ENCODE measurements around the gene FAM171A2. TPM values are rescaled to one million over a fixed set of nuclear protein-coding genes. Genes with fewer than 3 reads are reported as not detected.

The FAM171A2 gene
- total RNA-seq, 4 donors from 2014 or later: 0.66 to 6.2 (median 1.1) TPM

DNA sequence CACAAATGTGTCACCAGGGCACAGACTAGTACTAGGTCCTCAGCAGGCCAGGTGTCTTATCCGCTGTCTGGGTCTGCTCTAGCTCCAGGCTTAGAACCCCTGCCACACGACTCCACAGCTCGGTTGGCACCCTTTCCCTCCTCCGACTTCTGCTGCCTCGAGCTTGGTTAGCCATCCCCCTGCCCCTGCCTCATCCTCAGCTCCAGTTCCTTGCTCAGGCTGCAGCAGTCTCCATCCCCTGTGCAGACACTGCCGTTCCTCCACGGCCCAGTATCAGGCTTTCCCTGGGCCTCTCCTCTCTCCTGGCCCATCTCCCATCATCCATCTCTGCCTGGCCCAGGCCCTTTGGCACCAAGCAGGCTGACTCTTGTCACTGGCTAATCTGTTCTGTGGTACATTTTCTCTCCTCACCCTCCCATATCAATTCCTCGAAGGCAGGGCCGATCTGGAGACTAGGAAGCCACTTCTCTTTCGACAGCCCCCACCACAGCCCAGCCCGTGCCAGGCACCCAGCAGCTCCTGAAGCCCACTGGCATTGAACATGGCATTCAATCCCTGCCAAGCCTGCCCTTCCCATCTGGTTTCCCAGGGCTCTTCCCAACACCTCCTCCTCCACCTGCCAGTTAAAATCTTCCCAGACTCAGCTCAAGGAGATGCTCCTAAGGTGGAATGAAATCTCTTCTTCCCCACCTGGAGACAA, 20.0 kb downstream of the FAM171A2 start:
- TF ChIP-seq, protein P1, sequence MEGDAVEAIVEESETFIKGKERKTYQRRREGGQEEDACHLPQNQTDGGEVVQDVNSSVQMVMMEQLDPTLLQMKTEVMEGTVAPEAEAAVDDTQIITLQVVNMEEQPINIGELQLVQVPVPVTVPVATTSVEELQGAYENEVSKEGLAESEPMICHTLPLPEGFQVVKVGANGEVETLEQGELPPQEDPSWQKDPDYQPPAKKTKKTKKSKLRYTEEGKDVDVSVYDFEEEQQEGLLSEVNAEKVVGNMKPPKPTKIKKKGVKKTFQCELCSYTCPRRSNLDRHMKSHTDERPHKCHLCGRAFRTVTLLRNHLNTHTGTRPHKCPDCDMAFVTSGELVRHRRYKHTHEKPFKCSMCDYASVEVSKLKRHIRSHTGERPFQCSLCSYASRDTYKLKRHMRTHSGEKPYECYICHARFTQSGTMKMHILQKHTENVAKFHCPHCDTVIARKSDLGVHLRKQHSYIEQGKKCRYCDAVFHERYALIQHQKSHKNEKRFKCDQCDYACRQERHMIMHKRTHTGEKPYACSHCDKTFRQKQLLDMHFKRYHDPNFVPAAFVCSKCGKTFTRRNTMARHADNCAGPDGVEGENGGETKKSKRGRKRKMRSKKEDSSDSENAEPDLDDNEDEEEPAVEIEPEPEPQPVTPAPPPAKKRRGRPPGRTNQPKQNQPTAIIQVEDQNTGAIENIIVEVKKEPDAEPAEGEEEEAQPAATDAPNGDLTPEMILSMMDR (IDR thresholded peaks at IDR 0.05; ENCODE audit: low read depth): no peak

DNA sequence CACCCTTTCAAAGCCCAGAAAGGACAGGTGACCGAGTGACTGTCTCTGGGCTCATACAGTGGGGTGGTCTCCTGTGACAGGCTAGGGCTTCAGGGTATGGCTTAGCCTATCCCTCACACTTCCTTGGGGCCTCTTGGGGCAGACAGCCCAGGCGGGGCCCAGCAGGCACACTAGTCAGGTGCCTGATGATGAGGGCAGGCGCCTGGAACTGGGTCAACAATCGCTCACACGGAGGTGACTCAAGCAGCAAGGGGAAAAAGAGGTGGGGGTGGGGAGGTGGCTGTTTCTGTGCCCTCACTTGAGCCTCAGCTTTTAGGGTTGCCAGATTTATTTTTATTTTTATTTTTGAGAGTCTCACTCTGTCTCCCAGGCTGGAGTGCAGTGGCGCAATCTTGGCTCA, 25.0 kb downstream of the FAM171A2 start:
- TF ChIP-seq, protein P1 (IDR thresholded peaks at IDR 0.05; ENCODE audit: low read depth): no peak

DNA sequence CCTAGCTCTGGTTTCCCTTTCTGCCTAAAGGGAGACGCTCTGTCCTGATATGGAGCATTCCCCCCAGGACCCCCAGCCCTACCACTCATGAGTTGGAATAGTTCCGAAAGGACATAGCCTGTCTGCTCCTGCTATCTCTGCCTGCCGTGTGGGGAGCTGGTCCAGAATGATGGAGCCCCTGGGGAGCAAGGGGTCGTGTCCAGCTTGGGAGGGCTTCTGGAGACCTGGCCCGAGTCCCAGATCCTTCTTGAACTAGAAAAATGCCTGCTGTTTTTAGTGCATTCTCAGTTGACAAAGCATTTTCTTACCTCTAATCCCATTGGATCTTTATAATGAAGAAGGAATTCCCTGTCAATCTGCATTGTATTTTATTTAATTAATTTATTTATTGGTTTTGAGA, 27.7 kb downstream of the FAM171A2 start:
- TF ChIP-seq, protein P1 (IDR thresholded peaks at IDR 0.05; ENCODE audit: low read depth): no peak

DNA sequence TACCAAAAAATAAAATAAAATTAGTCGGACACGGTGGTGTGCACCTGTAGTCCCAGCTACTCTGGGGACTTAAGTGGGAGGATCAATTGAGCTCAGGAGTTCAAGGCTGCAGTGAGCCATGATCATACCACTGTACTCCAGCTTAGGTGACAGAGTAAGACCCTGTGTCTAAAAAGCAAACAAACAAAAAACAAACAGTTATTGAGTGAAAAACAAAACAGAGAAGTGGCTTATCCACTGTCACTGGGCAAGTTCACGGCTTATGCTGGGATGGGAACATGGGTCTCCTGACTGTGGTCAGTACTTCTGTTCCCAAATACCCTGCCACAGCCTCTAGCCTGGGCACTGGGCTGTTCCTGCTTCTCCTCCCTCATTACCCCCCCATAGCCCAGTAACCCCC, 28.1 kb downstream of the FAM171A2 start:
- TF ChIP-seq, protein P1 (IDR thresholded peaks at IDR 0.05; ENCODE audit: low read depth): no peak

GRCh38 chr17:44334727-44335126, 28.9 kb downstream of the FAM171A2 start:
- TF ChIP-seq, protein P1 (IDR thresholded peaks at IDR 0.05; ENCODE audit: low read depth): no peak

DNA sequence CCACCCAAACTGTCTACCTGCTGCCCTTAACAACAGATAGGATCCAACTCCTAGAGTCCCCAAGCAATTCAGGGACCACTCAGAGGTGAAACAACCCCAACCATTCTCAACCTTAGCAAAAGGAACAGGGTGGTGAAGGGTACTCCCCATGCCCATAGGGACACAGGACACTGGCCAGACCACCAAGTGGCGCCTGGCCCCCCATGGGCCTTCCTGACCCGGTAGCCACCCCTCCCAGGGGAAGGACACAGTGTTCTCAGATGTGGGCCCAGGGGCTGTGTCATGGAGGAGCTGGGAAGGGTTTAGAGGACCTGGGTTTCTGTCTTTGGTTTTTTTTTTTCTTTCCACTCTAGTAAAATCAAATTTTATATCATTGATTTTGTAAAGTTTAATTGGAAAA, 29.3 kb downstream of the FAM171A2 start:
- TF ChIP-seq, protein P1 (IDR thresholded peaks at IDR 0.05; ENCODE audit: low read depth): no peak

DNA sequence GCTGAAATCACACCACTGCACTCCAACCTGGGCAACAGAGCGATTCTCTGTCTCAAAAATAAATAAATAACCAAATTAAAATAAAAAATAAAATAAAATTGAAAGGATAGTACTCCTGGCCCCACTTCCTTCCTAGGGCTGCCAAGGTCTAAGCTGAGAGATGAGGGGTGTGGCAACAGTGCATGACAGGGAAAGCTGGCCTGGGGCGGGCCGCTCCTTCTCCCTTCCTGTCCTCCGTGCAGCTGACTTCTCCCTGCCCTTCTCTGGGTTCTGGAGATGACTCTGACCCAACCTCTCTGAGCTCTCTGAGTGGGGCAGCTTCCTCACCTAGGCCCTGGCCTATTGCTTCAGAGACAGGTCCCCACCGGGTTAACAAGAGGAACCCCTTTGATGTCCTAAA, 30.3 kb downstream of the FAM171A2 start:
- TF ChIP-seq, protein P1 (IDR thresholded peaks at IDR 0.05; ENCODE audit: low read depth): no peak

Data from subcutaneous adipose tissue (tissue), 4 donors.